Stimulated activated CD4-positive, alpha-beta T cell treated with anti-CD3 and anti-CD28 coated beads, TNF-alpha, amount 100 ng/mL, for 4 hours (primary cell): ENCODE results near the gene NNT.
"Not testable (repeated sequence)": the region's sequence is repeated elsewhere in the genome, so short reads cannot be mapped to it uniquely, and the experiment has no call there.

ENCODE experiments used
- DNase-seq, 3 experiments: peaks; one replicate each; pipeline ENCODE4 v3.0.0-alpha.2; 2020; ENCODE audit warnings: low read depth in 3 of 3

Gene NNT

DNA sequence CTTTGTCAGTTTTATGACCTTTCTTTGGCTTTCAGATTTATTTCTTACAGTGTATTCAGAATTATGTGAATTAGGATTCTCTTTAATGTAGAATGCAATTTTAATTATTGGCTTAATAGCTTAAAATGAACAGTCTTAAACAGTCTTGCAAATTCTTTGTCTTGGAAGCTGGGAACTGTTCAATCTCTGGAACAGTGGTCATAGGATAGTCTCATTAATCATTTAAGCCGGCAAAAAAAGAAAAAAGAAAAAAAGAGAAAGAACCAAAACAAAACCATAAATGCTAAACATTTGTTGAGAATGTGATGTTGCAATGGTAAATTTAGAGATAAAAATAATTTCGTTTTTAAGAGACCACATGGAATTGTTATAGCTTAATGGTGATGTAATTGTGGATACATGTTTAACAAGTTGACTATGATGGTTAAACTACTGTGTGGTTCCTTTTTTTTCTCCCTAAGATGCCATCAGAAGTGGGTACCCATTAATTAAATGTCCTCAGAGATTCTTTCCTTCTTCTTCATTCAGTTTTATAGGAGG is 61.6 kb downstream of the NNT start:
- DNase-seq = no peak

DNA sequence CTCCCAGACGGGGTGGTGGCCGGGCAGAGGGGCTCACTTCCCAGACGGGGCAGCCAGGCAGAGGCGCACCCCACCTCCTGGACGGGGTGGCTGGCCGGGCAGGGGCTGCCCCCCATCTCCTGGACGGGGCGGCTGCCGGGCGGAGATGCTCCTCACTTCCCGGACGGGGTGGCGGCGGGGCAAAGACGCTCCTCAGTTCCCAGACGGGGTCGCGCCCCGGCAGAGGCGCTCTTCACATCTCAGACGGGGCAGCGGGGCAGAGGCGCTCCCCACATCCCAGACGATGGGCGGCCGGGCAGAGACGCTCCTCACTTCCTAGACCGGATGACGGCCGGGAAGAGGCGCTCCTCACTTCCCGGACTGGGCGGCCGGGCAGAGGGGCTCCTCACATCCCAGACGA is 62.8 kb downstream of the NNT start:
- DNase-seq = not testable (repeated sequence)

DNA sequence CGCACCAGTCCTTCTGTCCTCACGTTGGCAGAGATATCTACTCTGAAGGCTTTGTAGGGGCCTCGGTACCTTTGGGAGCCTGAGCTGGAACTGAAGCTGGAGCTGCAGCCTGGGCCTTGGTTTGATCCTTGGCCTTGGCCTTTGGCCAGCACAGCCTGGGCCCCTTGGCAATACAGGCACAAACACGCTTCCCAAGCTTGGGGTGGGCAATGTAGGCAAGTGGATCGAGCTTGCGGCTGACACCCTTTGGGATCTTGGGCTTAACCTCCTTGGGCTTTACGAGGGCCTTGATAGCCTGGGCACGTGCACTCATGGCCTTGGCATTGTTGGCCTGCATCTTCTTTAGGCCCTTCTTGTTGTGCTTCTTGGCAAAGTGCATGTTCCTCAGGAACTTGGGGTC is 63.7 kb downstream of the NNT start:
- DNase-seq = not testable (repeated sequence)

DNA sequence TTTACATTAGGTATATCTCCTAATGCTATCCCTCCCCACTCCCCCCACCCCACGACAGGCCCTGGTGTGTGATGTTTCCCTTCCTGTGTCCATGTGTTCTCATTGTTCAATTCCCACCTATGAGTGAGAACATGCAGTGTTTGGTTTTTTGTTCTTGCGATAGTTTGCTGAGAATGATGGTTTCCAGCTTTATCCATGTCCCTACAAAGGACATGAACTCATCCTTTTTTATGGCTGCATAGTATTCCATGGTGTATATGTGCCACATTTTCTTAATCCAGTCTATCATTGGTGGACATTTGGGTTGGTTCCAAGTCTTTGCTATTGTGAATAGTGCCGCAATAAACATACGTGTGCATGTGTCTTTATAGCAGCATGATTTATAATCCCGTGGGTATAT is 64.4 kb downstream of the NNT start:
- not testable (repeated sequence) for DNase-seq

DNA sequence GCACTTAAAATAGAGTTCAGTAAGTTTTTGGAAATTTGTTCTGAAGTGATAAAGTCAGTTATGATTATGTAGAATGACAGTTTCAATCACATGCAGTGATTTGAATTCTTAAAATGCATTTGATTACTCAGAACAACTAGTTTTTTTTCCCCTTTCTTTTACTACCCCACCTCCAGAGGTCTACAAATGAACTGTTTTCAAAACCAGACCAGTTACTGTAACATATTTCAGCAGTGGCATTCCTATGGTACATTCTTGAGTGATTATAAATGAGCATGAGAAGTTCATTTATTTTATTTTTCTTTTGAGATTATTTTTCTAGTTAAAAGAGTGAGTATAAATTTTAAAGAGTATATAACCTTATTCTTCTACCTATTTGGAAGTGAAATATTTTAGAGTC is 71.6 kb downstream of the NNT start:
- no peak for DNase-seq

DNA sequence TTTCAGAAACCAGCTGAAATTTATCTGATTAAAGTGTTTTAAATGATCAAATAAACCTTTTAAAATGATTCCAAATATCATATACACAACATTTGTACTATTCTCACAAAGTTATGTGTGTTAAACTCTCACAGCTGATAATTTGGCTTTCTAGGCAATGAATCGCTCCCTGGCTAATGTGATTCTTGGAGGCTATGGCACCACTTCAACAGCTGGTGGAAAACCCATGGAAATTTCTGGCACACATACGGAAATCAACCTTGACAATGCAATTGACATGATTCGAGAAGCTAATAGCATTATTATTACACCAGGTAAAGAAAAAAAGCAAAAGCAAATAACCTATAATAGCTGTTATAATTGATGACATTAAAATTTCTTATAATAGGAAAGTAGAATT is 72.4 kb downstream of the NNT start:
- DNase-seq = no peak

DNA sequence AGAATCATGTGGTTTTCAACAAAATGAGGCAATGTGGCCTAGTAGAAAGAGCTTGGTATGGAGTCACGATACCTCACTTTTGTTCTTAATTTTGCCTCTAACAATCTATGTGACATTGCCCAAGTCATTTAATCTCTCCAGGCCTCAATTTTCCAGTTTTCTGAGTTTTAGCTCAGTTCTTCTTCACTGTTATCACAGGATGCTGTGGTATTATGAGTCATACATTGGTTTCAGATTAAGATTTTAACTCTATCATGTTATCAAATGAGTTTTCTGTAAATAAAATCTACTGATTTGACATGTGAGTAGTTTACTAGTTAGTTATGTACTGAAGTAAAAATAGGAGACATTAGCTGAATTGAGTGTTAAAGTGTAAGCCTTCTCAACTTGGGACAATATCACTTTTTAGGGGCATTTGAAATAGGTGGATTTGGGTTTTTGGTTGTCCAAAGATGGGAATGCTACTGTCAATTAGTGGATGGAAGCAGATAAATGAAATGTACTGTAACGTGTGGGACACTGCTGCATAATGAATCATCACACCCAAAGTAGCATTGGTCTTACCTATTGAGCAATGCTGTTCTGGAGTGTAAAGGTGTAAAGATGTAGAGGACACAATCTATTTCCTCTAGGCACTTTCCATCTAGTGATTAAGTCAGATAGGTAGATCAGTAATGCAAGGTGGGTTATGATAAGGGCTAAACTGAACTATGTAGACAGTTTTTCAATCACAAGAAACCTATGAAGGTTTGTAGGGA is 73.3 kb downstream of the NNT start:
- DNase-seq = no peak

DNA sequence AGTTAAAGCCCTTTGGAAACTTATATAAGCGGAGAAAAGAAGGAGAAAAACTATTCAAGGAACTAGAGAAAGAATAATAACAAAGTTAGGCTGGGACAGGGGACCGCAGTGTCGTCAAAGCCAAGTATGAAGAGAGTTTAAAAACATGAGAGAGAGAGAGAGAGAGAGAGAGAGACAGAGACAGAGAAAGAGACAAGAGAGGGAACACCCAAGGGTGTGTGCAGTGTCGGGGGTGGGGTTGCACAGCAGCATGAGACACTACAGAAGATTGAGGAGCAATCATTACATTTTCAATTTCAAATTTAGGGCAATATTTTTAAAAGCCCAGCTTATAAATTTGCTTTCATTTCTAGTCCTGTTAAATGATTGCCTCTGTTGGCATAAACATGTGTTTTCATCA is 74.3 kb downstream of the NNT start:
- no peak for DNase-seq

DNA sequence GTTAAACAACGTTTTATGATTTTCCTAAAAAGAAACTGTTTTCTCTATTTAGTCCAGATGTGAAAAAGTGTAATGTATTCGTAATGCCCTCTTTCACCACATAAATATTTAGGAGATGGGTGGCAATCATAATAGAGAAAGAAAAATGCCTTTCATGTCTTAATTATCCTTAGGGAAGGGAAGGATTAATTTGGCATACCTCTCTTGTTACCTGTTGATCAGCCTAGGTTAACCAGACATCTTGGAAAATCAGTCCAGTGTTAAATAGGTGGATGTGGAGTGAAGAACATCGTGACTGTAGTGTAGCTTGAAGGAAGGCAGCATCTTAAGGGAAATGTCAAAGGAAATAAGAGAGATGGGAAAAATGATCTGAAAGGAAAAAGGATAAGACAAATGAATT is 76.2 kb downstream of the NNT start:
- DNase-seq = no peak

DNA sequence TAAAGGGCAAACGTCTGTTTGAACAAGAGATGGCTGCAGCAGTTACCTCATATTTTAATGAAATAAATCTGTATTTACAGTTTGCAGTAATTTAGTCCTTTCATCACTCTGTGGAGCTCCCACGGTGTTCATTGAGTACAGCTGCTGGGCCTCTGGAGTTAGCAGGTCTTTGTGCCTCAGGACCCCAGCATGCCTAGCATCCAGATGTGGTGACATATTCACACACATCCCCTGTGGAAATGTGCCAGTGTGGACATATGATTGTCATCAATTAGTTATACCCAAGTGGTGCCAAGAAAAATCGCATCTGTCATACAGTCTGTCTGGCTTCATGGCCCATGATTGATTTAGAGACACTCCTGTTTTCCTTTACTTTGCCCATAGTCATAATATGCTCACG is 77.3 kb downstream of the NNT start:
- no peak for DNase-seq

DNA sequence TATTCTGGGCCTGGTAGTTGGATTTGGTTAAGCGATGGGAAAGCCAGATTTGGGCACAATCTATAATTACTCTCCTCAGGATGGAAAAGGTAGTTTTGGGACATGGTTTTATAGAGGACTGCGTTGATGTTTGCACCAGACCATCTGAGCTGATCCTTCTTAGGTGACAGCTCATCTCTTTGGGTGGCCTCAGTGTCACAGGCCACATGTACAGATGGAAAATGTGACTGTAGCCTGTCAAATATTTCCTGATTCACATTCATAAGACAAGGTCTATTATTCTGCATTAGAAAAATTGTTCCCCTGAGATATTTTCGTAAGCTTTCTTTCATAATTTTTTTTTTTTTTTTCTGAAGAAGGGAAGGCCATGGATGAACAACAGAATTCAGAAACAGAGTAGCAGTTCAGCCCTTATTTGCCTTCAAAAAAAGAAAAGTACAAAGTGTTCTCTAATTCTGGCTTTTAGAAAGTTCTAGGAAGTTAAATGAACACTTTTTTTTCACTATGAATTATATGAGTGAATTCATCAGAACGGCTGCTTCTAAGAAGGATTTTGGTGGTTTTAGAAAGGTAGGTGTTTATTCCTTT is 81.0 kb downstream of the NNT start:
- no peak for DNase-seq

DNA sequence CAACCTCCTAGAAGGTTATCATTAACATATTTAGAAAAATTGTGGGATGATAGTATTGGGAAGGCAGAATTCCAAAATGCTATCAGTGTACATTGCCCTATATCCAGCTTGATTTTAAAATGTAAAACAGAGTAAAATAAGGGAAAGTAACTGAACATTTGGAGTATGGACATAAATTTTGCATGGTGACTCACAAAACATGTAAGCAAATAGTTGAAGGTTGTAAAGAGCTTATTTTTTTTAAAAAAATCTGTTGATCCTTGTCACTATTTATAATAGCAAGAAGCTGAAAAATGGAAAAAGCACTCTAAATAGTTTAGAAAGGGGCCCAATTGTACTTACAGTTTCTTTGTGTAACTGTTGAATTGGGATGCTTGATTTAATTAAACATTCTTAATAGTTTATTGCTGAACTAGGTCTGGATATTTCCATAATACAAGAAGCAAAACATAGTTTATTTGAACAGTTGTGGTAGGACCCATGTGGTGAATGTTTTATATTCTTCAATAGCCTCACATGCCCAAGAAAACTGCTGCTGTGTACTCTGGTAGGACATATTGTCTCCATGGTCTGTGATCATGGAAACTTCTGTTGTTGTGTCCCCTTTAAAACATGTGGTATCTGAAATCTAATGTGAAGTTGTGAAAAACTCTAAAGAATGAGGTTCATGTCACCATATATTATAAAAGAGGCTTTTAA is 82.4 kb downstream of the NNT start:
- DNase-seq = no peak

DNA sequence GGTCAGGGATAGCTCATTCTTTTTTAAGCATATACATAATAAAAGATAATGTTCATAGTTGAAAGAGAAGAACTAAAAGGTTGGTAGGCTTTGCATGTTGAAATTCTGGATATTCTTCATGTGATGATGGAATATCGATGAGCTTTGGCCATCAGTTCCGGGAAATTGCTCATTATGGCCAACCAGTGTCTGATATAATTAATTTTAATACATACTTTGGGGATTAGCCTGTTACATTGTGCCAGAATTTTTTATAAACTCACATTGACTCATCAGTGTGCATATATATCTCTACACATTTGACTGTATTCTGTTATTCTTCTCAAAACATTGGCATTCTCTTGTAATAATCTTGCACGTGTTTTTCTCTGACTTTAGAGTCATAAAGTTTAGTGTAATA is 84.3 kb downstream of the NNT start:
- DNase-seq = no peak

DNA sequence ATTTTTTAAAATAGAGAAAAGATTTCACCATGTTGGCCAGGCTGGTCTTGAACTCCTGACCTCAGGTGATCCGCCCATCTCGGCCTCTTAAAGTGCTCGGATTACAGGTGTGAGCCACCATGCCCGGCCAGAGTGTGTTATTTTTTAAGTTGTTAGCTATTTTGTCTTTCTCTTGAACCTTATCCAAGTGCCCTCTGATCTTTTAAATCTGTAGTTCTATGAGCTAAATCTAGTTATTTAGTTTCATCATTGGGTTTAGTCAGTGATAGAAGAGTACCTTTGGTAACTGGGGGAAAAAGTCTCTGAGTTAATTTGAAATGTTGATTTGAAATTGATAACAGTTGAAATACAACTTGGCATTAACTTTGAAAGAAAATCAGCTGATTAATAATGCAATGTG is 88.3 kb downstream of the NNT start:
- DNase-seq = no peak

DNA sequence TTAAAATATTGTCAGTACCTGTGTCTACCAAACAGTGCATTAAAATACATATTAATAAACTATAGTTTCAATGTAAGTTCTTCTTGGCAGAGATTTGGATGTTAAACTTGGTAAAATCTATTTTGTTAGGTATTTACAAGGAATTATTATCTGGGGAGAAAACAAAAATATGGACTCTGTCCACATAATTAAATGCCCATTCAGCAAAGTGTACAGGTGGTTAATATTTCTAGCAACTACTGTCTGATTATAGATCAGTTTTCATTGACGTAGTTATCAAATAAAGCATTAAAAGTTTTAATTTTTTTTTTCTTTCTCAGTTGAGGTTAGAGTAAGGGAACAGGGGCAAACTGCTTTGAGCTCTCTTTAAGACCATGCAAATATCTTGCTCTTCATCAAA is 88.9 kb downstream of the NNT start:
- DNase-seq = no peak

DNA sequence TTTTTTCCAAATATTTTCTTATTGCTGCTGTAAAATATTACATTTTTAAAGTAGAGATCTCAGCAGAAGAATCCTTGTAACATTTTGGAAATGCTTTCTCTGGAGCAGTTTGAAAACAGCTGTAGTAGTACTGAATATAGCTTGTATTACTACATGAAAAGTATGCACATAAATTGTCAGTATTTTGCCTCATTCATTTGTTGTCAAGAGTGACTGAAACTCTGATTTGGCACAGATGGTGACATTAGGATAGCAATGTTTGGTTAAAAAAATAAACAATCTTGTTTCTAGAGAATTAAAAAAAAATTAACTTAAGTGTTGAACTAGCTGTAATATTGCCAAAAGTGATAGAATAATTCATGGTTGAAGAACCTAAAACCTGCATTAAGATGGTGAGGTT is 90.4 kb downstream of the NNT start:
- DNase-seq = no peak

DNA sequence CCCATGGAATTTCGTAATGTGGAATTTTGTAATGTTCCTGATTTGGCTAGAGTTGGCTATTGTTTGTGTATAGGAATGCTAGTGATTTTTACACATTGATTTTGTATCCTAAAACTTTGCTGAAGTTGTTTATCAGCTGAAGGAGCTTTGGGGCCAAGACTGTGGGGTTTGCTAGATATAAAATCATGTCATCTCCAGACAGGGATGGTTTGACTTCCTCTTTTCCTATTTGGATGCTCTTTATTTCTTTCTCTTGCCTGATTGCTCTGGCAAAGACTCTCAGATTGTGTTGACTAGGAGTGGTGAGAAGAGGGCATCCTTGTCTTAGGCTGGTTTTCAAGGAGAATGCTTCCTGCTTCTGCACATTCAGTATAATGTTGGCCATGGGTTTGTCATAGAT is 91.0 kb downstream of the NNT start:
- DNase-seq = no peak

DNA sequence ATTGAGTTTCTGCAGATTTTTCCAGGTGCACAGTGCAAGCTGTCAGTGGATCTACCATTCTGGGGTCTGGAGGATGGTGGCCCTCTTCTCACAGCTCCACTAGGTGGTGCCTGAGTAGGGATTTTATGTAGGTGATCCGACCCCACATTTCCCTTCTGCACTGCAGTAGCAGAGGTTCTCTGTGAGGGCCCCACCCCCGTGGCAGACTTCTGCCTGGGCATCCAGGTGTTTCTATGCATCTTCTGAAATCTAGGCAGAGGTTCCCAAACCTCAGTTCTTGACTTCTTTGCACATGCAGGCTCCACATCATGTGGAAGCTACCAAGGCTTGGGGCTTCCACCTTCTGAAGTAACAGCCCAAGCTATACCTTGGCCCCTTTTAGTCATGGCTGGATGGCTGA is 93.5 kb downstream of the NNT start:
- DNase-seq = not testable (repeated sequence)

DNA sequence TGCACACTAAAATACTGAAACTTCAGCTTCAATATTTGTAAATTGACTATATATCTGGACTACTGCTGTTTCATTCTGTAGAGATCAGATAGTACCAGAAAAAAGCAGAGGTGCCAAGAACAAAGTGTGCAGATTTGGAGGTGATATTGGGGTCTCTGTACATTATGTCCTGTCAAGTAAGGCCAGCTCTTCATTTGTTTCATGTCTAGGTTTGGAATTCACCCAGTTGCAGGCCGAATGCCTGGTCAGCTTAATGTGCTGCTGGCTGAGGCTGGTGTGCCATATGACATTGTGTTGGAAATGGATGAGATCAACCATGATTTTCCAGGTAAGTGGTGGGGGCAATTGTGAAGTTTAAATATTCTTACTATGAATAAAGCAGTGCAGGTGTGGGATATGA is 96.9 kb downstream of the NNT start:
- no peak for DNase-seq

DNA sequence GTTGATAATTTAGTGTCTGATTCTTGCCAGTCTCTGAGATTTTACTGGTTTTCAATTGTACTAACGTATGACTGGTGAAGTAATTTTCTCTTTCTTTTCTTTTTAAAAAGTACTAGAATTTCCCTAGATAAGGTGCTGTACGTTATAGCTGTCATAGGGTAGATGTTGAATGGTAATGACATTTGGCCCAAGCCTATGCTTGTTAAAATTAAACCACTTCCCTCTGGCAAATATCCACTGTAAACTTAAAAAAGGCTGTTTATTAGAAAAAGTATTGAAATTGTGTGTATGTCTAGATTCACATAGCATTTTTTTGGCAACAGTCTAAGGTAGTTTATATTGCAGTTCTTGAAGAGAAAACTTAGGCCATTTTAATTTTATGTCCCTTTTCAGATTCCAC is 97.6 kb downstream of the NNT start:
- DNase-seq = no peak

DNA sequence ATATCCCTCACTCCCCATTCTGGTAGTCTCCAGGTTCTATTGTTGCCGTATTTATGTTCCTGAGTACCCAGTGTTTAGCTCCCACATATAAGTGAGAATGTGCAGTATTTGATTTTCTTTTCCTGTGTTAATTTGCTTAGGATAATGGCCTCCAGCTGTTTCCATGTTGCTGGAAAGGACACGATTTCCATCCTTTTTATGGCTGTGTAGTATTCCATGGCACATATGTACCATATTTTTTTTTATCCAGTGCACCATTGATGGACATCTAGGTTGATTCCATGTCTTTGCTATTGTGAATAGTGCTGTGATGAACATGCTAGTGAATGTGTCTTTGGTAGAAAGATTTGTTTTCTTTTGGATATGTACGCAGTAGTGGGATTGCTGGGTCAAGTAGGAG is 98.2 kb downstream of the NNT start:
- no peak for DNase-seq

DNA sequence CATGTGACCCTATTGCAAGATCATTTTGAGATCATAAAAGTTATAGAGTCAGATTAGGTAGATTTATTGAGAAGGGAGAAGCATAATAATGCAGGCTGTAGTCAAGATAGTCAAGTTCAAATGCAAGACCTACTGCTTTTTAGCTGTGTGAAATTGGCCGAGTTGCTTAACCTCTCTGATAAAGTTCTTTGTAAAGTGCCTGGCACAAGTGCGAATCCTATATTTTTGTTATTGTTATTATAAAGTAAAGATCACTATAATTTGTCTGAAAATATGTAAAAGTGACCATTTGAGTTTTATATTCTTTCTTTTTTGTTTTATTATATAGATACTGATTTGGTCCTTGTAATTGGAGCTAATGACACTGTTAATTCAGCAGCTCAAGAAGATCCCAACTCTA is 99.3 kb downstream of the NNT start:
- no peak for DNase-seq

DNA sequence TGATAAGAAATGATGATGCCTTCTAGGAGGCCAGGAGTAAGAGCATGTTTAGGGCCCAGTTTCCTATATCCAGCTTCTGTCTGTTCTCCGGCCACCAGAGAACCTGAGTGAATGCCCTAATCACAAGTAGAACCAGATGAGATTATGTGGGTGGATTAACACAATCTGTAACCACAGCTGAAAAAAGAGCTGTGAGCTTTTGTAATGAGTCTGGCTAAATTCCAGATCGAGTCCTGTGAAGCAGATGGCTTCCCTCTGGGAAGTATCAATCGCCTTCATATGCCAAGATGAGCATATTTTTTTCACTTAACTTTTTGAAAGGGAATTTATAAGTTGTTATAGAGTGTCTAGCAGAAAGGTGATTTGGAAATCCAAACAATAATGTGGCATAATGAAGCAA is 99.8 kb downstream of the NNT start:
- no peak for DNase-seq
